ENCODE data around the gene AGBL1.

AGBL1 gene

DNA sequence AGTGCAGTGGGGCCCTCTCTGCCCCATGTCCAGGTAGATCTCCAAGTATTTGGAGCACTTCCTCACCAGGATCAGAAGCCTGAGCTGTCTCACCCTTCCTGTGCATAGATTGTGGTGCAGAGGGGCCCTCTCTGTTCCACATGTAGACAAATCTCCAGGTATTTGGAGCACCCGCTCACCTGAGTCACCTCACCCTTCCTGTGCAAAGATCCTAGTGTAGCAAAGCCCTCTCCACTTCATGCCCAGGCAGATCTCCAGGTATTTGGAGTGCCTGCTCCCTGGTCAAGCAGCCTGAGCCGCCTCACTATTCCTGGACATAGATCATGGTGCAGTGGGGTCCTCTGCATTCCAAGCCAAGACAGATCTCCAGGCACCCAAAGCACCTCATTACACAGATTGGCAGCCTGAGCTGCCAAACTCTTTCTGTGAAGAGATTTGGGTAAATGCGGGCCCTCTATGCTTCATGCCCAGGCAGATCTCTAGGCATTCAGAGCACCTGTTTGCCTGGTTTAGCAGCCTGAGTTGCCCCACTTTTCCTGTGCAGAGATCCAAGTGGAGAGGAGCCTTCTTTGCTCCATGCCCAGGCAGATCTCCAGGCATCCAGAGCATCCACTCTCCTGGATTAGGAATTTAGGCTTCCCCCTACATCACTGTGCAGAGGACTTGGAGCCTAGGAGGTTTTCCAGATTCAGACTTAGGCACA, 249.8 kb downstream of the AGBL1 start:
- no peak for DNase-seq

DNA sequence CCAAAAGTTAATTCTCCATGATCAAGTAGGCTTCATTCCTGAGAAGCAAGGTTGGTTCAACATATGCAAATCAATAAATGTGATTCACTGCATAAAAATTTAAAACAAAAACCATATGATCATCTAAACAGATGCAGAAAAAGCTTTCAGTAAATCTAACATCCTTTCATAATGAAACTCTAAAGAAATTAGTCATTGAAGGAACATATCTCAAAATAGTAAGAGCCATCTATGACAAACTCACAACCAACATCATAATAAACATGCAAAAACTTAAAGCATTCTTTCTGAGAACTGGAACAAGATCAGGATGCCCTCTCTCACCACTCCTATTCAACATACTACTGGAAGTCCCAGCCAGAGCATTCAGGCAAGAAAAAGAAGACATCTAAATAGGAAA, 254.1 kb downstream of the AGBL1 start:
- no peak for DNase-seq

DNA sequence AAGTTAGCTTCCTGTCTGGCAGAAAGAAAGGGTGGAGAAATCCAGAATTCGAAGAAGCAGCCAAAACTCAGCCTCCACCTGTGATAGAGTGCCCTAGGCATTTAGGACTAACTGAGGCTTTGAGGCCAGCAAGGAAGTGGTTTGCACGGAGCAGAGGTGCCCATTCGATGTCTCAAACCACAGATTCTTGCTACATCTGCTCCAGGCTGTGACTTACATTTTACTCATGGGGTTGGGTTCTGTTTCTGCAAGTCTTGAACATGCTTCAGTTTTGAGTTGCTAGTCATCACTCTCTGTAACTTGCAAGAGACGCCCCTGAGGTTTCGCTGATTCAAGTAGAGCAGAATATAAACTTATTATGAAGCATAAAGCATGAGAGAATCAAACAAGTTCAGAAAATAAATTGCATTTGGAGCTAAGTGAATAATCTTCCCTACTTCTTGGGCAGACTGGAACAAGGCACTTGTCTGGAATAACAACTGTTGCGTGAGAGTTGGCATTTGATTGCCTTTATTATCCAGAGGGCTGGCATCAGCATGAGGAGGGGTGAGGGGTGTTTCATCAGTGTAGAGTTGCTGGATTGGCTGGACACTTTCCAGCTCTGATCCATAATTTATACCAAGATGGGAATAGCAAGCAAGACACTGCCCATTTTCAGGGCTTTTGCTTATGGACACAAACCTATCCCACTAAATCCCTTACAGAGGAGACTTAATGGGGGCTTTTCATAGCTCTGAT, 256.5 kb downstream of the AGBL1 start:
- DNase-seq = no peak

DNA sequence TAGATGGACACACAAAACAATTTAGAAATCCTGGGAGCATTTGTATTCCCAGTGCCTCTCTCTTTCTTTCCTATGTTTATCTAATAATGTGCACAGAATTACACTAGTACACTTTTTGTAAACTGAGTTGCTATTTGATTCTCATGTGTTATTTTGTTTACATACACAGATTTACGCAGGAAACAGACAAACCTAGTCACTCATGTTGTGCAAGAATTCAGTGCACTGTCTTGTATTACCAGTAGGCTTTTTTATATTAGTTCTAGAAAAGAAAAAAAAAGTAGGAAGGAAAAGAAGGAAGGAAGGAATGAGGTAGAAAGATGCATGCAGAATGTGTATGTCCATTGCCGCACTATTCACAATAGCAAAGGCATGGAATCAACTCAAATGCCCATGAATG, 257.4 kb downstream of the AGBL1 start:
- DNase-seq = no peak

DNA sequence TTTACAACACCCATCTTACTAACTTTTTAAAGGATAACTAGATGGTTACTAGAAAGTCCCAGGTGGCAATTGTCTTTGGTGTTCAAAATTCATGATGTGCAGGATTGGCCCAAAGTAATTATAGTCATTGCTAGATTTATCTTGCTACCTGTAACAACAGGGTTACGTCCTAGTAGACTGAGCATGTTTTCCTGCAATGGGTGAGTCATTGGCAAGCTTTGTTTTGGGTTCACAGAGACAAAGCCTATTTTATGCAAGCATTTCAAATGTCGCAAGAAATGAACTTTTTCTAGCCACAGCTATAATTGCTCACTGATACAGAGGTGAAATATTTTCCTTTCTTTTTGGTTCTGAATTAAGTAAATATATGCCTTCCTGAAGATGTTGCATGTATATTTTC, 267.6 kb downstream of the AGBL1 start:
- no peak for DNase-seq

- no peak for DNase-seq
These were observed 269.9 kb downstream of the AGBL1 start for GRCh38 chr15:86349565-86349964.

DNA sequence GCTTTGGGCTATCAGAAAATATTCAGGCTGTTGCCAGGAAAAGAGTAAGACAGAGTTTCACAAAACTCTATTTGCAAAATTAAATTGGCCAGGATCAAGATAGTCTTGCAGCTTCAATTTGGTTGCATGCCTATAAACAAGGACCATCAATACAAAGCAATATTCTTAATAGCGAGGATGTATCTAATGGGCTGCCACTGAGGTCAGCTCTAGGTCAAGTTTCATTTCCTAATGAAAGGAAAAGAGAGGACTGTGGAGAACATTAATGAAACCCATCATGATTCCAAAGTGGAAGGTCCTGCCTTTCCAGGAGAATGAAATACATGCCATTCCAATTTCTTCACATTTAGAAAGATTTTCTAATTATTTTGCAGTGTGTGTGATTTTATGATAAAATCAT, 273.5 kb downstream of the AGBL1 start:
- DNase-seq = no peak

DNA sequence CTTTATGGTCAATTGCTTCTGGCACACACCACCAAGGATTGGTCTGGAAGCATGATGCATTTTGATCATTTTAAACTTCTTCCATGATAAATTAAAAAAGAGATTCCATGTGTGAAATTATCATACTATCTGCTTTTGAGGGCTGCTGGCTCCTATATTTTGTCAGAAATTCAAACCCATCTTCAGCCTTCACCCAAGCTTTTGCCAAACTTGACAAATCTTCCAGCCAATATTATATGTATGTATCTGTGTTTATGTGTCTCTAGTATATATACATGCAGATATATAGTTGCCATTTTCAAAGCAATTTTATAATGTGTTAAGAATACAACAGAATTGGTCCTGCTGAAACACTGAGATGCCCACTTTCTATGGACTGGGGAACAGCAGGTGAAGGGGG, 275.7 kb downstream of the AGBL1 start:
- DNase-seq = no peak

- DNase-seq = no peak
These were observed 276.1 kb downstream of the AGBL1 start for GRCh38 chr15:86355801-86356200.

- no peak for DNase-seq
These were observed 282.9 kb downstream of the AGBL1 start for GRCh38 chr15:86362555-86362954.

- DNase-seq = no peak
These were observed 293.5 kb downstream of the AGBL1 start for GRCh38 chr15:86373147-86373546.

GRCh38 chr15:86375733-86376280, 296.1 kb downstream of the AGBL1 start:
- DNase-seq = no peak

GRCh38 chr15:86377914-86378313, 298.2 kb downstream of the AGBL1 start:
- DNase-seq = no peak

DNA sequence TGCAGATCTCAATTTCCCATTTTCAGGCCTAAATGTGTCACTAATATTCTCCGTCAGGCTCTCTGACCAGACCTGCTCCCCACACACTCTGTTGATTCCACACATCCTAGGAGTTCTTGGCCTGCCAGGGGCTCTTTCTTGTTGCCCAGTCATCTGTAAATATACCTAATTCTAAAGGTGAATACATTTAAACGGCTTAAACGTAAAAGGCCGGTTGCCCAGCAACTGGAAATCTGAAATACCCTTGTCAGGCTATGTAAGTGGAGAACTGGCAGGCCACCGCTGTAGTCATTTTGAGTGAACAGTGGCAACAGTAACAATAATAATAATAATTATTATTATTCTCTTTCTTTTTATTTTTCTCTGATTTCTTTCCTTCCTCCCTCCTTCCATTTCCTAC, 302.7 kb downstream of the AGBL1 start:
- DNase-seq = no peak

DNA sequence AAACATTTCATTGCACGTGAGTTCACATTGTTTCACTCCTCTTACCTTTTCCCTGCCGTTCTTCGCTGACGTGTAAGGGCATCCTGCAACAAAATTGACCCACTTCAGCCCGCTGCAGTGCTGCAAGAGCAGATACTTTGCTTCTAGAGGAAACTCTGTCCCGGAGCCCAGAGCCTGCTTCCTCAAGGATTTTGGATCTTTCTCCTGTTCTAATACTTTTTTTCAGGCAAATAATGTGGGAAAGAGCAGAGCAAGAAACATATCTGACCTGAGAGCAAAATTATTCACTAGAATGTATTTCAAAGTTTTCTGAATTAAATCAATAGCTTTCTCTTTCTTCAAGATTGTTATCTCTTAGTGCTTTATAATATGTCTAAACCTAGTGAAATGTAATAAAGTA, 303.9 kb downstream of the AGBL1 start:
- no peak for DNase-seq

DNA sequence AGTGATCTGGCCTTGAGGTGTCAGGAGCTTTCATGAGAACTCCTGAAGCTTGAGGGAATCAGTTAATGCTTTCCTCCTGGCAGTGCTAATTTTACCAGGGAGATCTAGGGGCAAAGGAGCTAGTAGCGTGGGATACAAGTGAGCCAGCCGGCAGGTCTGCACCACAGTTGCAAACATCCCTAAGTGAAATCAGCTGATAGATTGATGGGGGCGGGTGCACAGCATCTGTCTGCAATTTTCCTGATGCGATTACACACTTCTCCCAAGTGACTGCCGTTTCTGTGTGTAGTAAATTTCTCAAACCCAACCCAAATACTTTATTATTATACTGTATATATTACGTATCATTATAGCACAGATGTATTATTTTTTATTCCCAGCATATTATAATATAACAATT, 304.5 kb downstream of the AGBL1 start:
- no peak for DNase-seq

- DNase-seq = no peak
These were observed 312.6 kb downstream of the AGBL1 start for GRCh38 chr15:86392296-86392695.

- DNase-seq = no peak
These were observed 313.2 kb downstream of the AGBL1 start for GRCh38 chr15:86392874-86393273.

DNA sequence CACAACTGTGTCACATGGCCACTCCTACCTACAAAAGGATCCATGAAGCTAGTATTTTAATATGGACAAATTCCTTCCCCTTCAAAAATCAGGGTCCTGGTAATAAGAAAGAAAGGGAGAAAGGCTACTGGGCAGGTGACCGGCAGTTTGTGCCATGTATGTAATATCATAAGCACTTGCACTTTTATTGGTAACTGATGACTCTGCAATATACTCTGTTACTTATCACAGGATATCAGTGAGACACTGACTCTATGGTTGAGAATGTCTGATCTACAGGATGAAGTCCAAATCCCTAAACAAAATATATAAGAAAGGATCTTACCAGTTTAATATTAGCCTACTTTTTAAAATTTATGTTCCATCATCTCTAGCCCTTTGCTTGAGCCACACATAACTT, 315.2 kb downstream of the AGBL1 start:
- no peak for DNase-seq

DNA sequence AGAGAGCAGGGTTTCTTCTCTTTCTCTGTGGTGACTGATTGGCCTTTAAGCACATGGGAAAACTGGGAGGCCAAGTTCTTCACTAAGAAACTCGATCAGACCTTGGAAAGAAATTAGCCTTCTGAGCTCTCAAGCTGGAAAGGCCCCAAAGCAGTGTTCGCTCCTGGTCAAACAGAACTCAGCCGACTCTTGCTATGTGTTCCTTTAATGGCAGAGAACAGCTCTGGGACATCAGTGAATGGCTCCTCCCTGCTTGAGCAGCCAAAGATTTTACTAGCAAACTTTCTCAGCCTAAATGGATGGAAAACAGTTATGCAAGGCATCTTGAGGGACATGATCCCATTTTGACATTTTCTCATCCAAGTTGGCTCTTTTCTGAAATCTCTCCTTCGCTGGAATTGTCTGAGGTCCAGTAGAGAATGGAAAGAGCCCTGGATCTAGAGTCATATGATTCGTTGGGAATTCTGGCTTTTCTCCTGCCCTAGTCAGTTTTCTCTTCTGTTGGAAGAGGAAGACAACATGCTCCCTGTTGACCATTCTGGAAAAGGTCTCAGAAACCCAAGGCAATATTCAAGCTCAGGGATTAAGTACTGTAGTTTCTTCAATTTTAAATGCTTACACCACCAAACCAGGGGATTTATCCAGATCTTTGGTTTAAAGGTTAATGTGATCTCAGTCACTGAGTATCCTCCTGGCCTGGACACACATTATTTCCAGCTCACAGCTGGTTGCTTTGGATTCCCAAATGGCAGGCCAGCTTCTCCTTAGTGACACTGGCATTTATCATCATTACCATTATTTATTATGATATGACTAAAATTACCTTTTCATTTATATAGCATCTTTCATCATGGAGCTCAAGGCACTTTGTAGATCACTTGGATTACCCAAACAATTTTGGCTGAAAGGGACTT, 319.6 kb downstream of the AGBL1 start:
- no peak for DNase-seq

DNA sequence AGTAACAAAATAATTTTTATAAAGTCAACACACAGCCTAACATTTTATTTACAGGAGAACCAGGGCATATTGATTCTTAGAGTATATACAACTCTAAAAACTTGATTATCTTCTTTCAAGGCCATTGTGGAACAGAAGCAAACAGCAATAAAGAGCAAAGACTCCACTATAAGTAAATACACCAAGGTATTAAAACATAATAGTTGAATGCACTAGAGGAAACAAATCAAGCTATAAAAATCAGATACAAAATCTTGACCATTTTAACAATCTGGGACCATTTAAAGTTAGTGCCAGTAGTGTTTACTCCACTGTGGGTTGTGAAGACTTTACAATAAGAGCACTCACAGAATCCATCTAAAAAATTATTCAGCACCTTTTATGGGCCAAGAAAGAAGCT, 323.6 kb downstream of the AGBL1 start:
- no peak for DNase-seq

DNA sequence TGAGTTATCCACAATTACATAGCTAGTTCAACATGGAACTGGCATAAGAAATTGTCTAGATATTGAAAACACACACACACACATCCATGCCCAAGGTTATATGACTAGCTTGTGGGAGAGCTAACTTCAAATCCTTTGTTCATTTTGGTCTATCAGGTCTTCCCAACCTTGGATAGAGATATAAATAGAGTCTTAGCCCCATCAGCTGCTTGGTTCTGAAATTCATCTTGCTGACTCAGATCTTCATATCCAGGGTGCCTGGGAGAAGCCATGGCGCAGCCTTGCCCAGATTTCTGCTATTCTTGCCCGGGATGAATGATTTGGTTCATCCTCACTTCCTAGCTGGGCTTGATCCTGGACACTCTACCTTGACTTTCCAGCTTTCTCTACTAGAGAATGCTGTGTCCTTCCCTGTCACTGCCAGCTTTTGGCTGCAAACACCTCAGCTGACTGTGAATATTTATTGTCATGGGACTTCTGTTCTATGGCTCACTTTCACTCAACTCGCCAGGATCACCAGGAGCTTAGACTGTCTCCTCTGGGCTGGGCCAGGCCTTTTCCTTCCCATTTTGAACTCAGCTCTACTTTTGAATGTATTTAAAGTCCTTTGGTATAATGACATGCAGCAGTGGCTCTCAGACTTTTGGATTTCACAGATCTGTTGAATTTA, 324.4 kb downstream of the AGBL1 start:
- DNase-seq = no peak

DNA sequence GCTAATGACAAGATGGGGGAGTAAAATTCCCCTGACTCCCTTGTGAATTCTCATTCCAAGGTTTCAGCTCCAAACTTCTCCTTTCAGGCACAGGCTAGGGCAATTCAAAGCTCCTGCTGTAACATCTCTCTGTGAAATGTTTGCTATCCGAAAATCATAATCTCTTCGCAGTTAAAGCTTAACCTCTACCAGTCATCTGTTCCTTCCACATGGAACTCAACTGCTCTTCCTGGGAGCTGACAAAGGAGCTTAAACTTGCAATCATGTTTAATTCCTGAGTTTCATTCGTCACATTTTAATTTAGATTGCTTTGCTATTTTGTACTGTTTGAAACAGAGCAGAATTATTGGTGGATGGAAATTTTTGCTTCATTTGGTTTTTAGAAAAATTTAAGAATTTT, 328.6 kb downstream of the AGBL1 start:
- no peak for DNase-seq

Data from hematopoietic multipotent progenitor cell treated with erythropoietin and hydrocortisone succinate and interleukin-3 and kit ligand, for 6 days (in vitro differentiated cells).